SU-DHL-6 (cell line): Measurements from ENCODE around the gene S100A4.

Source experiments
- EZH2phosphoT487 ChIP-seq: fragments of 200-600 bp; sonication (generic), shearing (Covaris generic); conservative IDR thresholded peaks from 2 replicates; pipeline ENCODE4 v1.6.1; 2018; ENCODE audit warnings: mild to moderate bottlenecking, antibody characterized with exemption, low read length, moderate library complexity, mixed read lengths
- TF ChIP-seq, protein P1 (sequence below): fragments of 200-600 bp; sonication (generic); IDR thresholded peaks from one replicate; pipeline ENCODE4 v1.5.1; 2017; ENCODE audit warnings: antibody characterized with exemption, mild to moderate bottlenecking, low read length, moderate library complexity; ENCODE audit not compliant: insufficient read depth, poor library complexity, severe bottlenecking

DNA sequence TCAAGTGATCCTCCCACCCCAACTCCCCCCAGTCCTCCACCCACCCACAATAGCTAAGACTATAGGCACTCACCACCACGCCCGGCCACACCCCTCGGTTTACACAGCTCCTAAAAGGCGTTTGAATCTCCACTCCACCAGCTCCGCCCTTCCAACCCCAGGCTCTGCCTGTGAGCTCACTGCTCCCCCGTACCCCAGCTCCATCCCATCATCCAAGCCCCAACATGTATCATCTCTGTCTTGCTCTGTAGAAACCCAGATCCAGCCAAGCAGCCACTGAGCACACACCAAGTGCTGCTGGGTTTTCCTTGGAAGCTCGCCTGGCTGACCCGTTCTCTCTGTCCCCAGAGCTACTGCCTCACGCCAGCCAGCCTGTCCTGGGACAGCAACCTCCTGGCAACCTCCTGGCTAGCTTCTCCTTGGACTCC lies 32.0 kb upstream of the S100A4 start:
- TF ChIP-seq, protein P1, sequence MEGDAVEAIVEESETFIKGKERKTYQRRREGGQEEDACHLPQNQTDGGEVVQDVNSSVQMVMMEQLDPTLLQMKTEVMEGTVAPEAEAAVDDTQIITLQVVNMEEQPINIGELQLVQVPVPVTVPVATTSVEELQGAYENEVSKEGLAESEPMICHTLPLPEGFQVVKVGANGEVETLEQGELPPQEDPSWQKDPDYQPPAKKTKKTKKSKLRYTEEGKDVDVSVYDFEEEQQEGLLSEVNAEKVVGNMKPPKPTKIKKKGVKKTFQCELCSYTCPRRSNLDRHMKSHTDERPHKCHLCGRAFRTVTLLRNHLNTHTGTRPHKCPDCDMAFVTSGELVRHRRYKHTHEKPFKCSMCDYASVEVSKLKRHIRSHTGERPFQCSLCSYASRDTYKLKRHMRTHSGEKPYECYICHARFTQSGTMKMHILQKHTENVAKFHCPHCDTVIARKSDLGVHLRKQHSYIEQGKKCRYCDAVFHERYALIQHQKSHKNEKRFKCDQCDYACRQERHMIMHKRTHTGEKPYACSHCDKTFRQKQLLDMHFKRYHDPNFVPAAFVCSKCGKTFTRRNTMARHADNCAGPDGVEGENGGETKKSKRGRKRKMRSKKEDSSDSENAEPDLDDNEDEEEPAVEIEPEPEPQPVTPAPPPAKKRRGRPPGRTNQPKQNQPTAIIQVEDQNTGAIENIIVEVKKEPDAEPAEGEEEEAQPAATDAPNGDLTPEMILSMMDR: no peak
- no peak for TF ChIP-seq EZH2phosphoT487
